ENCODE data around the gene MZT2A. TPM values are rescaled to one million over a fixed set of nuclear protein-coding genes. Genes with fewer than 3 reads are reported as not detected.
"Not testable (repeated sequence)": the region's sequence is repeated elsewhere in the genome, so short reads cannot be mapped to it uniquely, and the experiment has no call there.

The MZT2A gene
- total RNA-seq, 1 donor from 2014 or later: 45.0 TPM

- not testable (repeated sequence) for H3K9me3 Mint-ChIP-seq; H3K27me3 ChIP-seq; DNase-seq (ENCODE audit: low spot score); H3K27ac Mint-ChIP-seq; H4K20me1 ChIP-seq (ENCODE audit: low read depth); H3K4me3 Mint-ChIP-seq; H3K4me3 ChIP-seq; H3K4me1 ChIP-seq; H3F3A ChIP-seq (ENCODE audit: low read depth); H3K9ac ChIP-seq; H3K36me3 ChIP-seq; H2AFZ ChIP-seq (replicated peaks); H3K9me3 ChIP-seq (ENCODE audit: low read depth); H3K36me3 Mint-ChIP-seq; H3K79me2 ChIP-seq (ENCODE audit: low read depth); H3K4me2 ChIP-seq; H3K27ac ChIP-seq; H3K27me3 Mint-ChIP-seq (ENCODE audit: insufficient read depth, low read depth); H3K4me1 Mint-ChIP-seq
Observed at GRCh38 chr2:131511969-131512870, 20.0 kb upstream of the MZT2A start.

GRCh38 chr2:131511291-131511968 lies 19.2 kb upstream of the MZT2A start:
- H3K4me1 Mint-ChIP-seq; H3K9me3 Mint-ChIP-seq; H3K36me3 ChIP-seq; H2AFZ ChIP-seq (replicated peaks); H3K9me3 ChIP-seq (ENCODE audit: low read depth); H3K4me3 Mint-ChIP-seq; H3K27ac ChIP-seq; H3K79me2 ChIP-seq (ENCODE audit: low read depth); H3K27me3 Mint-ChIP-seq (ENCODE audit: insufficient read depth, low read depth); H3K4me2 ChIP-seq; H3K4me1 ChIP-seq; H4K20me1 ChIP-seq (ENCODE audit: low read depth); H3K36me3 Mint-ChIP-seq; H3K27me3 ChIP-seq; H3K9ac ChIP-seq; H3F3A ChIP-seq (ENCODE audit: low read depth); H3K27ac Mint-ChIP-seq; H3K4me3 ChIP-seq; DNase-seq (ENCODE audit: low spot score): not testable (repeated sequence)
- peak; percentile 14 for TF ChIP-seq CTCF (IDR thresholded peaks at IDR 0.05)

- no peak overlapping the region for H3K4me3 Mint-ChIP-seq
- Histone ChIP-seq H3K9ac (no peak overlapping the region), H3K27me3 (no peaks in the 10 kb centered on the region), H3K79me2 (ENCODE audit: low read depth) (no peaks in the 10 kb centered on the region), H3K4me3 (no peak overlapping the region), H3K9me3 (ENCODE audit: low read depth) (no peaks in the 10 kb centered on the region), H3K36me3 (no peaks in the 10 kb centered on the region), H3K4me2 (no peak overlapping the region), H3F3A (ENCODE audit: low read depth) (no peaks in the 10 kb centered on the region), H2AFZ (replicated peaks) (no peak overlapping the region), H3K4me1 (no peaks in the 10 kb centered on the region), H4K20me1 (ENCODE audit: low read depth) (no peaks in the 10 kb centered on the region), H3K27ac (no peak overlapping the region)
- no peak for DNase-seq (ENCODE audit: low spot score)
- no peaks in the 10 kb centered on the region for H3K9me3 Mint-ChIP-seq
- no peak for TF ChIP-seq CTCF (IDR thresholded peaks at IDR 0.05)
- no peak for TF ChIP-seq EZH2phosphoT487 (IDR thresholded peaks at IDR 0.05)
- no peak for TF ChIP-seq EZH2 (IDR thresholded peaks at IDR 0.05)
- H3K4me1 Mint-ChIP-seq: peaks cover 5% of the 10 kb centered on the region
- H3K27me3 Mint-ChIP-seq (ENCODE audit: insufficient read depth, low read depth): peaks cover 2% of the 10 kb centered on the region
- peaks cover 5% of the 10 kb centered on the region for H3K36me3 Mint-ChIP-seq
- no peak overlapping the region for H3K27ac Mint-ChIP-seq
Observed at GRCh38 chr2:131509615-131510014, 17.4 kb upstream of the MZT2A start.

GRCh38 chr2:131504082-131504750 lies 12.0 kb upstream of the MZT2A start:
- H3K4me2 ChIP-seq; H3K36me3 ChIP-seq; H3K4me3 ChIP-seq; H3K36me3 Mint-ChIP-seq; H3K27me3 Mint-ChIP-seq (ENCODE audit: insufficient read depth, low read depth); H3K9ac ChIP-seq; H3F3A ChIP-seq (ENCODE audit: low read depth); H3K9me3 Mint-ChIP-seq; DNase-seq (ENCODE audit: low spot score); H3K27me3 ChIP-seq; H4K20me1 ChIP-seq (ENCODE audit: low read depth); H3K4me1 ChIP-seq; H3K79me2 ChIP-seq (ENCODE audit: low read depth); H3K9me3 ChIP-seq (ENCODE audit: low read depth); H3K27ac ChIP-seq; H2AFZ ChIP-seq (replicated peaks); H3K27ac Mint-ChIP-seq; H3K4me3 Mint-ChIP-seq; H3K4me1 Mint-ChIP-seq: not testable (repeated sequence)

GRCh38 chr2:131503587-131503986 lies 11.4 kb upstream of the MZT2A start:
- not testable (repeated sequence) for H3K36me3 ChIP-seq; H3K4me2 ChIP-seq; H3K79me2 ChIP-seq (ENCODE audit: low read depth); H3K9ac ChIP-seq; H3K9me3 ChIP-seq (ENCODE audit: low read depth); H3F3A ChIP-seq (ENCODE audit: low read depth); H2AFZ ChIP-seq (replicated peaks); H3K4me3 ChIP-seq; H3K27me3 Mint-ChIP-seq (ENCODE audit: insufficient read depth, low read depth); H3K9me3 Mint-ChIP-seq; H3K27ac Mint-ChIP-seq; DNase-seq (ENCODE audit: low spot score); H3K27ac ChIP-seq; H4K20me1 ChIP-seq (ENCODE audit: low read depth); H3K27me3 ChIP-seq; H3K36me3 Mint-ChIP-seq; H3K4me1 ChIP-seq; H3K4me3 Mint-ChIP-seq; H3K4me1 Mint-ChIP-seq

GRCh38 chr2:131498321-131498973 lies 6.2 kb upstream of the MZT2A start:
- H3K4me1 ChIP-seq; H3K36me3 ChIP-seq; H3K27me3 ChIP-seq; H3K9me3 Mint-ChIP-seq; H3K9ac ChIP-seq; H3K4me3 ChIP-seq; DNase-seq (ENCODE audit: low spot score); H2AFZ ChIP-seq (replicated peaks); H3K9me3 ChIP-seq (ENCODE audit: low read depth); H3K27ac Mint-ChIP-seq; H3K4me1 Mint-ChIP-seq; H3K27me3 Mint-ChIP-seq (ENCODE audit: insufficient read depth, low read depth); H3K27ac ChIP-seq; H3K36me3 Mint-ChIP-seq; H3K4me2 ChIP-seq; H3K4me3 Mint-ChIP-seq; H3F3A ChIP-seq (ENCODE audit: low read depth): not testable (repeated sequence)
- Histone ChIP-seq H4K20me1 (ENCODE audit: low read depth) (peaks cover 10% of the 10 kb centered on the region), H3K79me2 (ENCODE audit: low read depth) (peaks cover 47% of the 10 kb centered on the region)
